Measurements from ENCODE around the gene PCIF1. TPM values are rescaled to one million over a fixed set of nuclear protein-coding genes. Genes with fewer than 3 reads are reported as not detected.

Gene PCIF1
- total RNA-seq, 1 experiment from 2014 or later, result 35.3 TPM

- ChIA-PET CTCF (interaction anchor here (0.6 to 2.1 kb wide), 15 partner anchors 11 to 515 kb away, joined by 3 to 9 read pairs (median 3); no protein-coding TSS in a partner anchor), POLR2A (ENCODE audit: unreplicated experiment) (interaction anchor here (0.6 kb wide), 1 partner anchor 117 kb away, joined by 3 read pairs; no protein-coding TSS in a partner anchor)
- Histone ChIP-seq H3K4me3 (peak overlapping the region; percentile 79), H3K9me3 (ENCODE audit: insufficient read depth, low read depth) (no peaks in the 10 kb centered on the region), H3K27ac (no peak overlapping the region), H4K20me1 (ENCODE audit: insufficient read depth) (no peaks in the 10 kb centered on the region), H3F3A (ENCODE audit: insufficient read depth, low read depth) (peaks cover 24% of the 10 kb centered on the region), H3K36me3 (ENCODE audit: low read depth) (0 out of 2 replicates have a peak, but pooled peaks cover 5% of the 10 kb centered on the region), H2AFZ (no peak overlapping the region), H3K4me1 (replicated peaks; ENCODE audit: insufficient read depth) (peaks cover 24% of the 10 kb centered on the region), H3K79me2 (ENCODE audit: low read depth) (peaks cover 16% of the 10 kb centered on the region), H3K4me2 (peak overlapping the region; percentile 87), H3K9me2 (ENCODE audit: insufficient read depth) (no peaks in the 10 kb centered on the region), H3K27me3 (ENCODE audit: insufficient read depth, low read depth) (no peaks in the 10 kb centered on the region)
- intact Hi-C loops (cut with micrococcal nuclease; ENCODE audit: unreplicated experiment), result loop anchor here (5.0 kb wide), 2 partner anchors 42 to 392 kb away; no protein-coding TSS in a partner anchor
- TF ChIP-seq EZH2 (IDR thresholded peaks at IDR 0.05; ENCODE audit: low read depth) (no peak), CTCF (conservative IDR thresholded peaks at IDR 0.05) (peak; percentile 84)
- BruUV-seq (replicated peaks), result no TSS peak
- peak; percentile 44 to 65 for DNase-seq
These were observed 35.5 kb downstream of the PCIF1 start for GRCh38 chr20:45969712-45970634.

- Histone ChIP-seq H3K79me2 (ENCODE audit: low read depth) (peaks cover 16% of the 10 kb centered on the region), H3K9me2 (ENCODE audit: insufficient read depth) (no peaks in the 10 kb centered on the region), H4K20me1 (ENCODE audit: insufficient read depth) (no peaks in the 10 kb centered on the region), H3K36me3 (ENCODE audit: low read depth) (0 out of 2 replicates have a peak, but pooled peaks cover 5% of the 10 kb centered on the region), H3K27me3 (ENCODE audit: insufficient read depth, low read depth) (no peaks in the 10 kb centered on the region), H3F3A (ENCODE audit: insufficient read depth, low read depth) (peaks cover 24% of the 10 kb centered on the region), H2AFZ (peak overlapping the region; percentile 77), H3K4me2 (peak overlapping the region; percentile 87), H3K4me1 (replicated peaks; ENCODE audit: insufficient read depth) (peaks cover 24% of the 10 kb centered on the region), H3K4me3 (peak overlapping the region; percentile 79), H3K27ac (peak overlapping the region; percentile 98), H3K9me3 (ENCODE audit: insufficient read depth, low read depth) (no peaks in the 10 kb centered on the region)
- CTCF ChIA-PET, result interaction anchor here (0.6 to 2.1 kb wide), 10 partner anchors 18 to 467 kb away, joined by 3 to 9 read pairs (median 4); no protein-coding TSS in a partner anchor
- DNase-seq, result peak; percentile 25 to 32
- no peak for TF ChIP-seq CTCF (conservative IDR thresholded peaks at IDR 0.05)
- TF ChIP-seq EZH2 (IDR thresholded peaks at IDR 0.05; ENCODE audit: low read depth), result no peak
- TSS peak; percentile 46 for BruUV-seq (replicated peaks)
- intact Hi-C loops (cut with micrococcal nuclease; ENCODE audit: unreplicated experiment), result loop anchor here (5.0 kb wide), 2 partner anchors 41 to 391 kb away; no protein-coding TSS in a partner anchor
- POLR2A ChIA-PET (ENCODE audit: unreplicated experiment), result interaction anchor here (0.6 to 0.7 kb wide), 3 partner anchors 10 to 191 kb away, joined by 4 to 20 read pairs (median 9); no protein-coding TSS in a partner anchor
These were observed 36.4 kb downstream of the PCIF1 start for GRCh38 chr20:45970646-45971424.

GRCh38 chr20:45971425-45971674 is 36.9 kb downstream of the PCIF1 start:
- ChIA-PET POLR2A (ENCODE audit: unreplicated experiment) (interaction anchor here (0.7 kb wide), 1 partner anchor 11 kb away, joined by 4 read pairs; no protein-coding TSS in a partner anchor), CTCF (interaction anchor here (0.7 to 2.1 kb wide), 4 partner anchors 36 to 467 kb away, joined by 4 to 9 read pairs (median 6); no protein-coding TSS in a partner anchor)
- no peaks in the 10 kb centered on the region for H3K9me3 ChIP-seq (ENCODE audit: insufficient read depth, low read depth)
- peaks cover 24% of the 10 kb centered on the region for H3K4me1 ChIP-seq (replicated peaks; ENCODE audit: insufficient read depth)
- no peak for DNase-seq
- H3K4me3 ChIP-seq, result peak overlapping the region; percentile 79
- H3F3A ChIP-seq (ENCODE audit: insufficient read depth, low read depth), result peaks cover 24% of the 10 kb centered on the region
- H2AFZ ChIP-seq, result peak overlapping the region; percentile 77
- H3K9me2 ChIP-seq (ENCODE audit: insufficient read depth), result no peaks in the 10 kb centered on the region
- H3K27me3 ChIP-seq (ENCODE audit: insufficient read depth, low read depth), result no peaks in the 10 kb centered on the region
- peak overlapping the region; percentile 98 for H3K27ac ChIP-seq
- H3K79me2 ChIP-seq (ENCODE audit: low read depth), result peaks cover 16% of the 10 kb centered on the region
- BruUV-seq (replicated peaks), result no TSS peak
- intact Hi-C loops (cut with micrococcal nuclease; ENCODE audit: unreplicated experiment), result loop anchor here (5.0 kb wide), 2 partner anchors 41 to 391 kb away; no protein-coding TSS in a partner anchor
- H4K20me1 ChIP-seq (ENCODE audit: insufficient read depth), result no peaks in the 10 kb centered on the region
- H3K36me3 ChIP-seq (ENCODE audit: low read depth), result 0 out of 2 replicates have a peak, but pooled peaks cover 5% of the 10 kb centered on the region
- H3K4me2 ChIP-seq, result peak overlapping the region; percentile 87
- TF ChIP-seq EZH2 (IDR thresholded peaks at IDR 0.05; ENCODE audit: low read depth), result no peak
- no peak for TF ChIP-seq CTCF (conservative IDR thresholded peaks at IDR 0.05)
